Keratinocyte (primary cell): ENCODE results near the gene KCNG2. TPM values are rescaled to one million over a fixed set of nuclear protein-coding genes. Genes with fewer than 3 reads are reported as not detected.

Experiments used
- DNase-seq: peaks from one replicate; pipeline ENCODE4 v3.0.0-alpha.2; 2011; ENCODE audit warnings: low read depth, missing footprints, low spot score
- FAIRE-seq: peaks from 2 replicates; lab custom pipeline; 2011; peaks lifted over from hg19 to GRCh38; lab: Jason Lieb, UNC
- H2AFZ ChIP-seq: 2 replicates; pipeline ENCODE4 v1.6.0; 2012; ENCODE audit warnings: low read length, control low read depth, inconsistent platforms; ENCODE audit not compliant: control insufficient read depth
- H3K27ac ChIP-seq: 2 replicates; pipeline ENCODE4 v1.5.1; 2011; ENCODE audit warnings: low read length; ENCODE audit not compliant: control insufficient read depth, insufficient read depth
- H3K27me3 ChIP-seq: 3 replicates; pipeline ENCODE4 v1.6.0; 2011; ENCODE audit warnings: low read length; ENCODE audit not compliant: control insufficient read depth, insufficient read depth; ENCODE audit errors: extremely low read depth
- H3K36me3 ChIP-seq, 2 experiments: 2 replicates in 1 of 2; 3 replicates in 1 of 2; pipeline ENCODE4 v1.5.1; 2011; ENCODE audit warnings: low read length in 2 of 2, mild to moderate bottlenecking in 1 of 2; ENCODE audit not compliant: control insufficient read depth in 2 of 2, insufficient read depth in 2 of 2; ENCODE audit errors: extremely low read depth in 1 of 2
- H3K4me1 ChIP-seq: 3 replicates; pipeline ENCODE4 v1.5.1; 2011; ENCODE audit warnings: low read length; ENCODE audit not compliant: control insufficient read depth, insufficient read depth; ENCODE audit errors: extremely low read depth
- H3K4me2 ChIP-seq: 3 replicates; pipeline ENCODE4 v1.6.0; 2011; ENCODE audit warnings: low read depth, low read length; ENCODE audit not compliant: control insufficient read depth, insufficient read depth; ENCODE audit errors: extremely low read depth
- H3K4me3 ChIP-seq, 3 experiments: fragments of 200-600 bp in 1 of 3; sonication (generic) in 1 of 3; 2 replicates in 2 of 3; 3 replicates in 1 of 3; pipeline ENCODE4 v1.5.1; 2011 to 2016; ENCODE audit warnings: low read length in 3 of 3, mild to moderate bottlenecking in 3 of 3, control low read depth in 2 of 3, inconsistent platforms in 1 of 3, low read depth in 1 of 3, mixed read lengths in 1 of 3, mixed run types in 1 of 3, moderate library complexity in 1 of 3; ENCODE audit not compliant: control insufficient read depth in 2 of 3, insufficient read depth in 2 of 3; ENCODE audit errors: extremely low read depth in 1 of 3
- H3K79me2 ChIP-seq: 2 replicates; pipeline ENCODE4 v1.6.0; 2012; ENCODE audit warnings: low read length; ENCODE audit not compliant: control insufficient read depth, insufficient read depth
- H3K9ac ChIP-seq: 3 replicates; pipeline ENCODE4 v1.6.0; 2011; ENCODE audit warnings: low read length; ENCODE audit not compliant: control insufficient read depth, insufficient read depth; ENCODE audit errors: extremely low read depth
- H3K9me1 ChIP-seq: 3 replicates; pipeline ENCODE4 v1.6.0; 2011; ENCODE audit warnings: low read length; ENCODE audit not compliant: control insufficient read depth, insufficient read depth; ENCODE audit errors: extremely low read depth
- H3K9me3 ChIP-seq: 2 replicates; pipeline ENCODE4 v1.5.1; 2012; ENCODE audit warnings: low read depth, low read length; ENCODE audit not compliant: control insufficient read depth
- H4K20me1 ChIP-seq: 3 replicates; pipeline ENCODE4 v1.6.0; 2011; ENCODE audit warnings: low read length; ENCODE audit not compliant: control insufficient read depth, insufficient read depth; ENCODE audit errors: extremely low read depth
- CTCF ChIP-seq, 3 experiments: IDR thresholded peaks in 1 of 3; conservative IDR thresholded peaks in 1 of 3; optimal IDR thresholded peaks in 1 of 3; 2 replicates in 2 of 3; 3 replicates in 1 of 3; pipeline versions ENCODE3 to v1.5.1; 2011; ENCODE audit warnings: low read length in 3 of 3, mild to moderate bottlenecking in 3 of 3, moderate library complexity in 2 of 3, control low read depth in 1 of 3, inconsistent platforms in 1 of 3; ENCODE audit not compliant: insufficient read depth in 2 of 3; ENCODE audit errors: extremely low read depth in 1 of 3
- EZH2 ChIP-seq: IDR thresholded peaks from one replicate; pipeline ENCODE4 v1.6.1; 2012; ENCODE audit warnings: inconsistent platforms, mild to moderate bottlenecking, low read length, moderate library complexity
- dilution Hi-C: fragments of 300-500 bp; cut with MboI; formaldehyde crosslinking; loops from one replicate; pipeline ENCODE4 v1.7.0; 2020; ENCODE audit warnings: low sequenced_read_pairs; ENCODE audit not compliant: extremely low pct_ligation_motif_present
- polyA plus RNA-seq, 5 experiments: library from polyadenylated mRNA; depleted of rRNA in 3 of 5; stranded (reverse) in 3 of 5; stranded (forward) in 1 of 5; unstranded in 1 of 5; fragments of >200 nt; gene quantifications; 1 replicate in 1 of 5; 2 replicates in 3 of 5; 3 replicates in 1 of 5; pipeline versions ENCODE4 v1.2.1 to v1.2.3, GENCODE V29; 2011 to 2012; ENCODE audit warnings: missing spikeins in 2 of 5, low read depth in 1 of 5, low replicate concordance in 1 of 5

The KCNG2 gene
- polyA plus RNA-seq, 1 donor (not counting 4 experiments of a cell fraction or from before 2014, with no cell fraction given) = not detected

DNA sequence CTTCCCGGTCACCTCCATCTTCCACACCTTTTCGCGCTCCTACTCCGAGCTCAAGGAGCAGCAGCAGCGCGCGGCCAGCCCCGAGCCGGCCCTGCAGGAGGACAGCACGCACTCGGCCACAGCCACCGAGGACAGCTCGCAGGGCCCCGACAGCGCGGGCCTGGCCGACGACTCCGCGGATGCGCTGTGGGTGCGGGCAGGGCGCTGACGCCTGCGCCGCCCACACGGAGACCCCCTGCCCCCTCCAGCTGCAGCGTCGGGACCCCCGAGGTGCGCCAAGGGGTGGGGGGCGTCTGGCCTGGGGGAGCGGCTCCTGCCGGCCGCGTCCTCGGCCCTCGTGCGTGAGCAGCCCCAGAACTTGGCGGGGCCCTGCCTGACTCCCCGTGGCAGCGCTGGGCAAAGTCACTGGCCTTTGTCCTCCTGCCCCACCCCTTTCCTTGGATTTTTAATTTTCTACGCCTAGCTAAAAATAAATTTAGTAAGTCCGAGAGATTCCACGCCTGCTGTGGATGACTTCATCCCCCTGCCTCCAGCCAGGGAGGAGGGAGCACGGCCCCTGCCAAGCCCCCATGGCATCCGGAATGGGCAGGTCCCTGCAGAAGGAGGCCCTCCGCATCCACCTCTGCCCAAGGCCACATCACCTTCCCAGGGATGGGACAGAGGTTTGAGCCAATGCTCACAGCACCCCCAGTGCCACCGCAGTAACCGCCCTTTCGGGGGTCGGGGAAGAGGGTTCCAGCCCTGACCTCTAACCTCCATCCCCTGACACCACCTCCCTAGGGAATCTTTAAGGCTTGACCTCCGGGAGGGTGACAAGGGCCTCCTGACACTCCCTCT, 102.1 kb downstream of the KCNG2 start:
- no peak overlapping the region for H3K27ac ChIP-seq
- H3K79me2 ChIP-seq = no peaks in the 10 kb centered on the region
- no peak overlapping the region for H3K9ac ChIP-seq
- TF ChIP-seq CTCF (optimal IDR thresholded peaks at IDR 0.05 in 1 of 3, IDR thresholded peaks at IDR 0.05 in 1 of 3, conservative IDR thresholded peaks at IDR 0.05 in 1 of 3; ENCODE audit: extremely low read depth in 1 of 3, insufficient read depth in 2 of 3, low read length in 3 of 3) = no peak
- TF ChIP-seq EZH2 = no peak
- no peak overlapping the region for H3K4me3 ChIP-seq
- H3K9me3 ChIP-seq = peaks cover 31% of the 10 kb centered on the region
- no peaks in the 10 kb centered on the region for H3K9me1 ChIP-seq
- DNase-seq = no peak
- no peak overlapping the region for H2AFZ ChIP-seq
- peaks cover 6% of the 10 kb centered on the region for H3K4me1 ChIP-seq
- dilution Hi-C loops = no loop called here
- H3K36me3 ChIP-seq = peaks cover 8 to 9% of the 10 kb centered on the region in 2 experiments
- no peak overlapping the region for H3K4me2 ChIP-seq
- no peak for FAIRE-seq
- no peaks in the 10 kb centered on the region for H4K20me1 ChIP-seq
- H3K27me3 ChIP-seq = no peaks in the 10 kb centered on the region

DNA sequence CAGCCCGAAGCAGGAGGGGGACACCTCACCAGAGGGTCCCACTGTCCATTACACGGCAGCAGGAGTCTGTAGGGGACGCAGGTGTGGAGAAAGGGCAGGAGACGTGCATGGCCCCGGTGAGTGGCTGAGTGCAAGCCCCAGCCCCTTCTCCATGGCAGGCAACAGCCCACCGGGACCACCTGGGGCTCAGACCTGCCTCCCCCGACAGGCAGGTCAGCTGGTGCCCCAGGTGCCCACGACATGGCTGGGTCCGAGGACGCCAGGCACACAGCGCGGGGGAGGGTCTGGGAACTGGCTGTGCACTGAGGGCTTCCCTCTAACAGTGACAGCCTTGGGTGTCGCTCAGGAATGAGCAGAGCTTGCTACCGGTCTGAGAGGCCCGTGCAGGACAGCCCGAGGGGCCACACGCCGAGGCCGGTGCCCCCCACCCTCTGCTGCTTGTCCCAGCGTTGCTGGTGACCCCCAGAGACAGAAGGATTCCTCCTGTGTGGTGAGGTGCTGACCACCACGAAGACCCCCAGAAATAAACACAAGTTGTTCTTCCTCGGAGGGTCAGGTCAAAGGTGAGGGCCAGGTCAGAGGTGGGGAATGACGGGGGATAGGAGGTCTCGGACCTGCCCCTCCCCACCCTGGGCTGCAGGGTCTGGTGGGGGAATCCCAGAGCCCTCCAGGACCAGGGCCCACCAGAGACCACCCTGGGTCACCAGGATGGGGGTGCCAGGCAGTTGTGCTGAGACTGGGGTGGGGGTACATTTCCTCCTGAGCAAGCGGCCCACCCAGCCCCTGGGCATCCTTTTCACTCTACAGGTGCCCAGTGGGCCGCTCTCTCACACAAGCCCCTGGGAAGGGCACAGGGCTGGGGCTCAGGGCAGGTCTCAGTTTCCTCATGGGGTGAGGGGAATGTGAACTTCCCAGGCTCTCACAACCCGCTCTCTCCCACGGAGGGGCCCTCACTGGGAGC, 103.2 kb downstream of the KCNG2 start:
- H3K36me3 ChIP-seq = peaks cover 8 to 9% of the 10 kb centered on the region in 2 experiments
- no peak for TF ChIP-seq EZH2
- no peak for TF ChIP-seq CTCF (optimal IDR thresholded peaks at IDR 0.05 in 1 of 3, IDR thresholded peaks at IDR 0.05 in 1 of 3, conservative IDR thresholded peaks at IDR 0.05 in 1 of 3; ENCODE audit: extremely low read depth in 1 of 3, insufficient read depth in 2 of 3, low read length in 3 of 3)
- FAIRE-seq = no peak

More for the DNA sequence above, 103.2 kb downstream of the KCNG2 start:
- Histone ChIP-seq H3K27ac (no peak overlapping the region), H3K27me3 (no peaks in the 10 kb centered on the region), H3K9ac (no peak overlapping the region), H2AFZ (no peak overlapping the region), H3K9me1 (no peaks in the 10 kb centered on the region), H3K9me3 (peaks cover 24% of the 10 kb centered on the region), H3K4me1 (peaks cover 8% of the 10 kb centered on the region), H4K20me1 (no peaks in the 10 kb centered on the region), H3K4me2 (no peak overlapping the region), H3K4me3 (no peak overlapping the region), H3K79me2 (no peaks in the 10 kb centered on the region)
- dilution Hi-C loops = no loop called here
- DNase-seq = no peak
